ENCODE data around the gene NOMO2. TPM values are rescaled to one million over a fixed set of nuclear protein-coding genes. Genes with fewer than 3 reads are reported as not detected.
"Not testable (repeated sequence)": the region's sequence is repeated elsewhere in the genome, so short reads cannot be mapped to it uniquely, and the experiment has no call there.

Gene NOMO2
- polyA plus RNA-seq, 6 donors from 2014 or later: 31.1 to 47.7 (median 44.0) TPM

- not testable (repeated sequence) for ATAC-seq (ENCODE audit: low read depth in 2 of 2); DNase-seq; H3K27ac Mint-ChIP-seq; H3K4me1 Mint-ChIP-seq; H3K27me3 Mint-ChIP-seq; H3K4me3 Mint-ChIP-seq; H3K9me3 Mint-ChIP-seq; H3K36me3 Mint-ChIP-seq
Observed at GRCh38 chr16:18591441-18591840, 29.5 kb upstream of the NOMO2 start.

GRCh38 chr16:18589806-18590205 lies 27.9 kb upstream of the NOMO2 start:
- not testable (repeated sequence) for H3K4me1 Mint-ChIP-seq, H3K27me3 Mint-ChIP-seq, H3K9me3 Mint-ChIP-seq, DNase-seq, H3K36me3 Mint-ChIP-seq, H3K27ac Mint-ChIP-seq, H3K4me3 Mint-ChIP-seq
- peak in 1 of 2 donors; percentile 64 for ATAC-seq (ENCODE audit: low read depth in 2 of 2)

- not testable (repeated sequence) for H3K4me1 Mint-ChIP-seq; H3K27me3 Mint-ChIP-seq; H3K36me3 Mint-ChIP-seq; DNase-seq; ATAC-seq (ENCODE audit: low read depth in 2 of 2); H3K4me3 Mint-ChIP-seq; H3K27ac Mint-ChIP-seq; H3K9me3 Mint-ChIP-seq
Observed at GRCh38 chr16:18586560-18587540, 25.0 kb upstream of the NOMO2 start.

GRCh38 chr16:18585789-18586188 lies 23.9 kb upstream of the NOMO2 start:
- H3K36me3 Mint-ChIP-seq; DNase-seq; H3K27ac Mint-ChIP-seq; H3K4me1 Mint-ChIP-seq; H3K9me3 Mint-ChIP-seq; H3K27me3 Mint-ChIP-seq; ATAC-seq (ENCODE audit: low read depth in 2 of 2); H3K4me3 Mint-ChIP-seq: not testable (repeated sequence)

GRCh38 chr16:18582902-18583301 lies 21.0 kb upstream of the NOMO2 start:
- Mint-ChIP-seq H3K36me3 (no peaks in the 10 kb centered on the region), H3K4me1 (no peaks in the 10 kb centered on the region), H3K4me3 (no peak overlapping the region), H3K27ac (no peak overlapping the region), H3K9me3 (peaks cover 0 to 3% (median 1%) of the 10 kb centered on the region in 7 donors), H3K27me3 (peaks cover 0 to 2% (median 0%) of the 10 kb centered on the region in 3 donors)
- DNase-seq (no peak), ATAC-seq (ENCODE audit: low read depth in 2 of 2) (no peak)

- H3K27ac Mint-ChIP-seq; H3K27me3 Mint-ChIP-seq; H3K36me3 Mint-ChIP-seq; ATAC-seq (ENCODE audit: low read depth in 2 of 2); H3K4me1 Mint-ChIP-seq; H3K9me3 Mint-ChIP-seq; H3K4me3 Mint-ChIP-seq; DNase-seq: not testable (repeated sequence)
Observed at GRCh38 chr16:18580396-18580795, 18.5 kb upstream of the NOMO2 start.

GRCh38 chr16:18579261-18579660 lies 17.4 kb upstream of the NOMO2 start:
- H3K36me3 Mint-ChIP-seq; H3K4me1 Mint-ChIP-seq; DNase-seq; H3K4me3 Mint-ChIP-seq; H3K9me3 Mint-ChIP-seq; ATAC-seq (ENCODE audit: low read depth in 2 of 2); H3K27ac Mint-ChIP-seq: not testable (repeated sequence)
- peaks cover 0 to 16% (median 6%) of the 10 kb centered on the region in 3 donors for H3K27me3 Mint-ChIP-seq

GRCh38 chr16:18577942-18578341 lies 16.0 kb upstream of the NOMO2 start:
- not testable (repeated sequence) for H3K36me3 Mint-ChIP-seq; DNase-seq; H3K9me3 Mint-ChIP-seq; H3K4me1 Mint-ChIP-seq; ATAC-seq (ENCODE audit: low read depth in 2 of 2); H3K27ac Mint-ChIP-seq; H3K4me3 Mint-ChIP-seq
- peaks cover 0 to 16% (median 6%) of the 10 kb centered on the region in 3 donors for H3K27me3 Mint-ChIP-seq

GRCh38 chr16:18575945-18576344 lies 14.0 kb upstream of the NOMO2 start:
- not testable (repeated sequence) for DNase-seq; H3K27ac Mint-ChIP-seq; ATAC-seq (ENCODE audit: low read depth in 2 of 2); H3K36me3 Mint-ChIP-seq; H3K9me3 Mint-ChIP-seq; H3K4me1 Mint-ChIP-seq; H3K4me3 Mint-ChIP-seq
- H3K27me3 Mint-ChIP-seq: peaks cover 0 to 16% (median 6%) of the 10 kb centered on the region in 3 donors

GRCh38 chr16:18575298-18575917 lies 13.5 kb upstream of the NOMO2 start:
- H3K9me3 Mint-ChIP-seq; ATAC-seq (ENCODE audit: low read depth in 2 of 2); H3K36me3 Mint-ChIP-seq; DNase-seq; H3K4me3 Mint-ChIP-seq; H3K27ac Mint-ChIP-seq; H3K4me1 Mint-ChIP-seq: not testable (repeated sequence)
- H3K27me3 Mint-ChIP-seq: peaks cover 0 to 16% (median 6%) of the 10 kb centered on the region in 3 donors

GRCh38 chr16:18573887-18574286 lies 12.0 kb upstream of the NOMO2 start:
- H3K4me1 Mint-ChIP-seq; H3K4me3 Mint-ChIP-seq; H3K27ac Mint-ChIP-seq; H3K36me3 Mint-ChIP-seq; H3K9me3 Mint-ChIP-seq; ATAC-seq (ENCODE audit: low read depth in 2 of 2); DNase-seq: not testable (repeated sequence)
- H3K27me3 Mint-ChIP-seq: peaks cover 0 to 16% (median 6%) of the 10 kb centered on the region in 3 donors

- not testable (repeated sequence) for ATAC-seq (ENCODE audit: low read depth in 2 of 2); H3K36me3 Mint-ChIP-seq; H3K9me3 Mint-ChIP-seq; H3K4me3 Mint-ChIP-seq; H3K27ac Mint-ChIP-seq; H3K4me1 Mint-ChIP-seq; DNase-seq
- H3K27me3 Mint-ChIP-seq: peaks cover 0 to 14% (median 6%) of the 10 kb centered on the region in 3 donors
Observed at GRCh38 chr16:18572973-18573372, 11.1 kb upstream of the NOMO2 start.

- not testable (repeated sequence) for H3K4me3 Mint-ChIP-seq; H3K27ac Mint-ChIP-seq; ATAC-seq (ENCODE audit: low read depth in 2 of 2); DNase-seq; H3K9me3 Mint-ChIP-seq; H3K36me3 Mint-ChIP-seq; H3K4me1 Mint-ChIP-seq; H3K27me3 Mint-ChIP-seq
Observed at GRCh38 chr16:18571307-18571850, 9.5 kb upstream of the NOMO2 start.

Measured in naive B cell (primary cell).